Epithelial cell of proximal tubule (primary cell): Measurements from ENCODE around the gene IL10RB. TPM values are rescaled to one million over a fixed set of nuclear protein-coding genes. Genes with fewer than 3 reads are reported as not detected.

Experiments used
- DNase-seq: peaks from one replicate; pipeline ENCODE4 v3.0.0-alpha.2; 2011; ENCODE audit warnings: low read depth
- H3K4me3 ChIP-seq: 2 replicates; pipeline ENCODE4 v1.5.1; 2011; ENCODE audit warnings: low read depth, mild to moderate bottlenecking, low read length
- CTCF ChIP-seq: conservative IDR thresholded peaks from 2 replicates; pipeline ENCODE4 v1.5.1; 2012; ENCODE audit warnings: low read depth, mild to moderate bottlenecking, low read length
- total RNA-seq: library from RNA; depleted of rRNA; stranded (reverse); fragments of >200 nt; gene quantifications from 2 replicates; pipeline ENCODE4 v1.2.3, GENCODE V29; 2015

IL10RB gene
- total RNA-seq, 1 donor from 2014 or later: 11.0 TPM

- H3K4me3 ChIP-seq: no peak overlapping the region
- DNase-seq: no peak
- TF ChIP-seq CTCF: no peak
These were observed 34.8 kb downstream of the IL10RB start for GRCh38 chr21:33300701-33301631.

GRCh38 chr21:33301632-33302002 lies 35.5 kb downstream of the IL10RB start:
- no peak for TF ChIP-seq CTCF
- DNase-seq: no peak
- H3K4me3 ChIP-seq: no peak overlapping the region

GRCh38 chr21:33302055-33302454 lies 35.9 kb downstream of the IL10RB start:
- no peak for TF ChIP-seq CTCF
- DNase-seq: no peak

GRCh38 chr21:33302796-33303195 lies 36.6 kb downstream of the IL10RB start:
- DNase-seq: no peak
- H3K4me3 ChIP-seq: no peak overlapping the region
- no peak for TF ChIP-seq CTCF

More at GRCh38 chr21:33302055-33302454, 35.9 kb downstream of the IL10RB start:
- no peak overlapping the region for H3K4me3 ChIP-seq

- no peak overlapping the region for H3K4me3 ChIP-seq
- no peak for DNase-seq
- no peak for TF ChIP-seq CTCF
These were observed 39.1 kb downstream of the IL10RB start for GRCh38 chr21:33305344-33305671.

- DNase-seq: no peak
- no peak for TF ChIP-seq CTCF
- H3K4me3 ChIP-seq: no peak overlapping the region
These were observed 39.8 kb downstream of the IL10RB start for GRCh38 chr21:33305938-33306337.
